GM12801 (cell line): ENCODE measurements around the gene MSI2.

ENCODE experiments used
- CTCF ChIP-seq: IDR thresholded peaks from one replicate; pipeline ENCODE4 v1.5.1; 2011; ENCODE audit warnings: control low read depth; ENCODE audit not compliant: insufficient read length; ENCODE audit errors: extremely low read depth

MSI2 gene

GRCh38 chr17:57255776-57256681 is at the start of gene MSI2:
TSS of gene MSI2 (plus strand) at chr17:57256523. CDS start at chr17:57256743, 220 bp downstream.
- no peak for TF ChIP-seq CTCF

GRCh38 chr17:57206928-57207327 is 49.4 kb upstream of the MSI2 start:
- no peak for TF ChIP-seq CTCF

- TF ChIP-seq CTCF: no peak
Observed at GRCh38 chr17:57207396-57207795, 48.9 kb upstream of the MSI2 start.

GRCh38 chr17:57210224-57210553 is 46.1 kb upstream of the MSI2 start:
- TF ChIP-seq CTCF: no peak

- TF ChIP-seq CTCF: no peak
Observed at GRCh38 chr17:57210972-57211411, 45.3 kb upstream of the MSI2 start.

GRCh38 chr17:57211543-57211942 is 44.8 kb upstream of the MSI2 start:
- no peak for TF ChIP-seq CTCF

GRCh38 chr17:57213180-57213825 is 43.0 kb upstream of the MSI2 start:
- no peak for TF ChIP-seq CTCF
